DMS79 (cell line): Measurements from ENCODE around the gene CEP55.
"Not testable (repeated sequence)": the region's sequence is repeated elsewhere in the genome, so short reads cannot be mapped to it uniquely, and the experiment has no call there.

Source experiments
- DNase-seq: peaks from one replicate; lab custom pipeline; 2025; lab: John Stamatoyannopoulos, UW

Gene CEP55

GRCh38 chr10:93513091-93513490, 16.7 kb downstream of the CEP55 start:
- DNase-seq: no peak

- DNase-seq: no peak
Observed at GRCh38 chr10:93514521-93514920, 18.1 kb downstream of the CEP55 start.

- DNase-seq: no peak
Observed at GRCh38 chr10:93515071-93516005, 18.9 kb downstream of the CEP55 start.

- DNase-seq: no peak
Observed at GRCh38 chr10:93516006-93516380, 19.6 kb downstream of the CEP55 start.

- no peak for DNase-seq
Observed at GRCh38 chr10:93518531-93518930, 22.1 kb downstream of the CEP55 start.

GRCh38 chr10:93535293-93535692, 38.9 kb downstream of the CEP55 start:
- DNase-seq: no peak

GRCh38 chr10:93540871-93541270, 44.5 kb downstream of the CEP55 start:
- not testable (repeated sequence) for DNase-seq

GRCh38 chr10:93541402-93542357, 45.3 kb downstream of the CEP55 start:
- no peak for DNase-seq

- DNase-seq: peak; percentile 36
Observed at GRCh38 chr10:93542358-93542791, 46.0 kb downstream of the CEP55 start.

- DNase-seq: not testable (repeated sequence)
Observed at GRCh38 chr10:93546995-93547394, 50.6 kb downstream of the CEP55 start.

- DNase-seq: no peak
Observed at GRCh38 chr10:93547522-93547921, 51.1 kb downstream of the CEP55 start.

- no peak for DNase-seq
Observed at GRCh38 chr10:93548376-93549071, 52.1 kb downstream of the CEP55 start.

GRCh38 chr10:93550606-93551005, 54.2 kb downstream of the CEP55 start:
- no peak for DNase-seq

- no peak for DNase-seq
Observed at GRCh38 chr10:93552780-93553179, 56.4 kb downstream of the CEP55 start.

- DNase-seq: no peak
Observed at GRCh38 chr10:93553482-93554315, 57.3 kb downstream of the CEP55 start.

GRCh38 chr10:93554316-93554663, 57.9 kb downstream of the CEP55 start:
- DNase-seq: no peak

- DNase-seq: no peak
Observed at GRCh38 chr10:93554760-93555432, 58.5 kb downstream of the CEP55 start.

- DNase-seq: no peak
Observed at GRCh38 chr10:93559490-93559889, 63.1 kb downstream of the CEP55 start.

- no peak for DNase-seq
Observed at GRCh38 chr10:93560541-93560940, 64.1 kb downstream of the CEP55 start.

- DNase-seq: no peak
Observed at GRCh38 chr10:93565446-93565845, 69.0 kb downstream of the CEP55 start.
